Progenitor cell of endocrine pancreas (in vitro differentiated cells): ENCODE results near the gene MYB. TPM values are rescaled to one million over a fixed set of nuclear protein-coding genes. Genes with fewer than 3 reads are reported as not detected.
A peak's percentile ranks its signal among the peaks of the same experiment; 100 is the strongest.

Experiments used
- DNase-seq: peaks from one replicate; pipeline ENCODE4 v3.0.0; 2021; ENCODE audit warnings: low spot score; ENCODE audit not compliant: unreplicated experiment
- H3K27ac Mint-ChIP-seq: 2 replicates; pipeline ENCODE4 v1.8.0; 2021; ENCODE audit warnings: mild to moderate bottlenecking, moderate library complexity, mixed read lengths
- H3K27me3 Mint-ChIP-seq: 2 replicates; pipeline ENCODE4 v1.8.0; 2021; ENCODE audit warnings: mixed read lengths
- H3K36me3 Mint-ChIP-seq: 2 replicates; pipeline ENCODE4 v1.8.0; 2022; ENCODE audit warnings: mixed read lengths; ENCODE audit not compliant: insufficient read depth
- H3K4me1 Mint-ChIP-seq: 2 replicates; pipeline ENCODE4 v1.8.0; 2021; ENCODE audit warnings: low read depth, mixed read lengths
- H3K4me3 Mint-ChIP-seq: 2 replicates; pipeline ENCODE4 v1.8.0; 2021; ENCODE audit warnings: low read depth, mild to moderate bottlenecking, moderate library complexity, mixed read lengths
- H3K9me3 Mint-ChIP-seq: 2 replicates; pipeline ENCODE4 v1.8.0; 2021; ENCODE audit warnings: low read depth, mixed read lengths
- total RNA-seq: library from RNA; stranded (reverse); gene quantifications from 2 replicates; pipeline ENCODE4 v1.2.1, GENCODE V29; 2021
- TF ChIP-seq, protein P1 (sequence below): fragments of 200-600 bp; sonication (generic); IDR thresholded peaks from one replicate; pipeline ENCODE4 v1.5.0; 2021; ENCODE audit warnings: antibody characterized with exemption, mild to moderate bottlenecking; ENCODE audit not compliant: unreplicated experiment

The MYB gene
- total RNA-seq, 1 donor from 2014 or later, result 5.6 TPM

- Mint-ChIP-seq H3K27ac (no peak overlapping the region), H3K4me3 (peak overlapping the region; percentile 76), H3K4me1 (peaks cover 14% of the 10 kb centered on the region), H3K9me3 (no peaks in the 10 kb centered on the region), H3K27me3 (peaks cover 30% of the 10 kb centered on the region), H3K36me3 (no peaks in the 10 kb centered on the region)
- DNase-seq, result peak; percentile 18
- TF ChIP-seq, protein P1, sequence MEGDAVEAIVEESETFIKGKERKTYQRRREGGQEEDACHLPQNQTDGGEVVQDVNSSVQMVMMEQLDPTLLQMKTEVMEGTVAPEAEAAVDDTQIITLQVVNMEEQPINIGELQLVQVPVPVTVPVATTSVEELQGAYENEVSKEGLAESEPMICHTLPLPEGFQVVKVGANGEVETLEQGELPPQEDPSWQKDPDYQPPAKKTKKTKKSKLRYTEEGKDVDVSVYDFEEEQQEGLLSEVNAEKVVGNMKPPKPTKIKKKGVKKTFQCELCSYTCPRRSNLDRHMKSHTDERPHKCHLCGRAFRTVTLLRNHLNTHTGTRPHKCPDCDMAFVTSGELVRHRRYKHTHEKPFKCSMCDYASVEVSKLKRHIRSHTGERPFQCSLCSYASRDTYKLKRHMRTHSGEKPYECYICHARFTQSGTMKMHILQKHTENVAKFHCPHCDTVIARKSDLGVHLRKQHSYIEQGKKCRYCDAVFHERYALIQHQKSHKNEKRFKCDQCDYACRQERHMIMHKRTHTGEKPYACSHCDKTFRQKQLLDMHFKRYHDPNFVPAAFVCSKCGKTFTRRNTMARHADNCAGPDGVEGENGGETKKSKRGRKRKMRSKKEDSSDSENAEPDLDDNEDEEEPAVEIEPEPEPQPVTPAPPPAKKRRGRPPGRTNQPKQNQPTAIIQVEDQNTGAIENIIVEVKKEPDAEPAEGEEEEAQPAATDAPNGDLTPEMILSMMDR, result peak; percentile 57
Measured at GRCh38 chr6:135183532-135184440, 2.7 kb downstream of the MYB start.

GRCh38 chr6:135185483-135185882 is 4.4 kb downstream of the MYB start:
- Mint-ChIP-seq H3K36me3 (no peaks in the 10 kb centered on the region), H3K27ac (no peak overlapping the region), H3K4me3 (no peak overlapping the region), H3K27me3 (peaks cover 19% of the 10 kb centered on the region), H3K4me1 (peaks cover 12% of the 10 kb centered on the region), H3K9me3 (no peaks in the 10 kb centered on the region)
- no peak for DNase-seq
- TF ChIP-seq, protein P1, result no peak

- no peak for DNase-seq
- no peak overlapping the region for H3K4me3 Mint-ChIP-seq
- H3K36me3 Mint-ChIP-seq, result no peaks in the 10 kb centered on the region
- H3K9me3 Mint-ChIP-seq, result no peaks in the 10 kb centered on the region
- H3K27ac Mint-ChIP-seq, result no peak overlapping the region
- TF ChIP-seq, protein P1, result no peak
- peaks cover 19% of the 10 kb centered on the region for H3K27me3 Mint-ChIP-seq
- peaks cover 12% of the 10 kb centered on the region for H3K4me1 Mint-ChIP-seq
Measured at GRCh38 chr6:135186255-135186654, 5.1 kb downstream of the MYB start.

DNA sequence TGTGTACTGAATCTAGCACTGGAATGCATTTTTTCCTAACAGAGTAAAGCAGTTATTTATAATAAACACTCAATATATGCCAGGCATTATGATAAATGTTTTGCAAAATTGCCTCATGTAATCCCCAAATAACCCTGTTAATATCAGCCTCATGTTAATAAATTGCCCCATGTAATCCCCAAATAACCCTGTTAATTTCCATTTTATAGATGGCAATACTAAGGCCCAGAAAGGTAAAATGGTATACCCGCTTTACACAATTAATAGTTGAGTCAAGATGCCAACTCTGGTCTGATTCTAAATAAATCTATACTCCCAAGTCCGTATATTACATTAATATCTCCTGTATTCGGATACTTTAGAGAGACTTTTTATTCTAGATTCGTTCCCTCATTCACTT is 6.3 kb downstream of the MYB start:
- TF ChIP-seq, protein P1, result no peak
- Mint-ChIP-seq H3K4me1 (peaks cover 6% of the 10 kb centered on the region), H3K27me3 (peaks cover 11% of the 10 kb centered on the region), H3K4me3 (no peak overlapping the region), H3K27ac (no peak overlapping the region), H3K9me3 (no peaks in the 10 kb centered on the region), H3K36me3 (no peaks in the 10 kb centered on the region)
- DNase-seq, result no peak

GRCh38 chr6:135188718-135189117 is 7.6 kb downstream of the MYB start:
- Mint-ChIP-seq H3K9me3 (no peaks in the 10 kb centered on the region), H3K36me3 (peaks cover 5% of the 10 kb centered on the region)
- TF ChIP-seq, protein P1, result no peak

More at GRCh38 chr6:135188718-135189117, 7.6 kb downstream of the MYB start:
- Mint-ChIP-seq H3K27me3 (peaks cover 4% of the 10 kb centered on the region), H3K4me1 (peaks cover 1% of the 10 kb centered on the region), H3K4me3 (no peak overlapping the region), H3K27ac (no peak overlapping the region)
- DNase-seq, result no peak
